WTC11 (cell line): ENCODE data around the gene GART. TPM values are rescaled to one million over a fixed set of nuclear protein-coding genes. Genes with fewer than 3 reads are reported as not detected.
A peak's percentile ranks its signal among the peaks of the same experiment; 100 is the strongest.

Source experiments
- ATAC-seq: fragments of 200-7000 bp; cut with Tn5 transposase; 2 replicates; pipeline ENCODE4 v1.10.0; 2021; ENCODE audit warnings: mild to moderate bottlenecking, moderate library complexity
- CTCF ChIA-PET: fragments of 300-600 bp; sonication (Branson Sonifier 250); formaldehyde crosslinking; loops from one replicate; lab custom pipeline; 2021; ENCODE audit warnings: antibody characterized with exemption; lab: Charles Lee
- POLR2A ChIA-PET: fragments of 350-600 bp; sonication (Branson Sonifier 250); formaldehyde crosslinking; loops from one replicate; lab custom pipeline; 2021; ENCODE audit warnings: antibody characterized with exemption; lab: Charles Lee
- DNase-seq: peaks from one replicate; pipeline ENCODE4 v3.0.0; 2021; ENCODE audit warnings: low spot score
- H3K27ac Mint-ChIP-seq: 2 replicates; pipeline ENCODE4 v1.8.0; 2021; ENCODE audit warnings: mixed read lengths
- H3K27me3 Mint-ChIP-seq: 2 replicates; pipeline ENCODE4 v1.8.0; 2021; ENCODE audit warnings: low read depth, mild to moderate bottlenecking, moderate library complexity, mixed read lengths
- H3K36me3 Mint-ChIP-seq: 2 replicates; pipeline ENCODE4 v1.8.0; 2021; ENCODE audit warnings: mixed read lengths
- H3K4me1 Mint-ChIP-seq: 2 replicates; pipeline ENCODE4 v1.8.0; 2022; ENCODE audit warnings: mixed read lengths
- H3K4me3 Mint-ChIP-seq: 2 replicates; pipeline ENCODE4 v1.8.0; 2021; ENCODE audit warnings: mild to moderate bottlenecking, moderate library complexity, mixed read lengths
- H3K9me3 Mint-ChIP-seq: 2 replicates; pipeline ENCODE4 v1.8.0; 2021; ENCODE audit warnings: mixed read lengths
- ATF3 ChIP-seq: sonication (generic); formaldehyde crosslinking; conservative IDR thresholded peaks from 2 replicates; pipeline ENCODE4 v1.8.1; 2022; ENCODE audit warnings: mild to moderate bottlenecking, missing genetic modification reagents
- CDX4 ChIP-seq: fragments of 250-450 bp; sonication (Bioruptor Pico); IDR thresholded peaks from 2 replicates; pipeline ENCODE4 v1.9.0; 2021; ENCODE audit warnings: moderate library complexity, mild to moderate bottlenecking, inconsistent platforms, borderline replicate concordance
- ELF4 ChIP-seq: sonication (generic); formaldehyde crosslinking; IDR thresholded peaks from 2 replicates; pipeline ENCODE4 v1.8.1; 2022; ENCODE audit warnings: low read depth, mild to moderate bottlenecking, moderate library complexity, missing genetic modification reagents
- EMX1 ChIP-seq: fragments of 250-450 bp; sonication (Bioruptor Pico); IDR thresholded peaks from 2 replicates; pipeline ENCODE4 v1.8.0; 2021; ENCODE audit warnings: mild to moderate bottlenecking
- GABPB1 ChIP-seq: sonication (generic); formaldehyde crosslinking; IDR thresholded peaks from 2 replicates; pipeline ENCODE4 v1.8.1; 2023; ENCODE audit warnings: mild to moderate bottlenecking, missing genetic modification reagents
- GTF2I ChIP-seq: fragments of 250-450 bp; sonication (Bioruptor Pico); conservative IDR thresholded peaks from 2 replicates; pipeline ENCODE4 v1.4.0; 2021; ENCODE audit warnings: mild to moderate bottlenecking
- IRF1 ChIP-seq: sonication (generic); formaldehyde crosslinking; IDR thresholded peaks from 2 replicates; pipeline ENCODE4 v1.8.0; 2023; ENCODE audit warnings: missing genetic modification reagents
- KAT7 ChIP-seq: sonication (generic); formaldehyde crosslinking; IDR thresholded peaks from 2 replicates; pipeline ENCODE4 v1.8.1; 2023; ENCODE audit warnings: missing genetic modification reagents, mild to moderate bottlenecking, borderline replicate concordance
- MAX ChIP-seq: sonication (generic); formaldehyde crosslinking; IDR thresholded peaks from 2 replicates; pipeline ENCODE4 v1.8.0; 2022; ENCODE audit warnings: mild to moderate bottlenecking, missing genetic modification reagents
- MXD4 ChIP-seq: fragments of 250-450 bp; sonication (Bioruptor Pico); IDR thresholded peaks from 2 replicates; pipeline ENCODE4 v1.8.0; 2021; ENCODE audit warnings: mild to moderate bottlenecking, moderate library complexity, borderline replicate concordance
- PRDM15 ChIP-seq: sonication (generic); formaldehyde crosslinking; IDR thresholded peaks from 2 replicates; pipeline ENCODE4 v1.8.0; 2022; ENCODE audit warnings: missing genetic modification reagents
- PRRX2 ChIP-seq: fragments of 250-450 bp; sonication (Bioruptor Pico); IDR thresholded peaks from 2 replicates; pipeline ENCODE4 v1.8.0; 2021; ENCODE audit warnings: mild to moderate bottlenecking
- ZMAT4 ChIP-seq: fragments of 250-450 bp; sonication (Bioruptor Pico); IDR thresholded peaks from 2 replicates; pipeline ENCODE4 v1.9.0; 2021; ENCODE audit warnings: mild to moderate bottlenecking
- ZNF121 ChIP-seq: sonication (generic); formaldehyde crosslinking; IDR thresholded peaks from 2 replicates; pipeline ENCODE4 v1.8.0; 2023; ENCODE audit warnings: missing genetic modification reagents
- ZNF138 ChIP-seq: sonication (generic); formaldehyde crosslinking; conservative IDR thresholded peaks from 2 replicates; pipeline ENCODE4 v1.8.1; 2022; ENCODE audit warnings: mild to moderate bottlenecking, moderate library complexity, missing genetic modification reagents
- ZNF263 ChIP-seq: sonication (generic); formaldehyde crosslinking; IDR thresholded peaks from 2 replicates; pipeline ENCODE4 v1.8.1; 2022; ENCODE audit warnings: low read depth, mild to moderate bottlenecking, moderate library complexity, missing genetic modification reagents
- ZNF671 ChIP-seq: fragments of 250-450 bp; sonication (Bioruptor Pico); IDR thresholded peaks from 2 replicates; pipeline ENCODE4 v1.8.0; 2021; ENCODE audit warnings: mild to moderate bottlenecking
- total RNA-seq: library from RNA; stranded (reverse); gene quantifications from 3 replicates; pipeline ENCODE4 v1.2.3, GENCODE V29; 2021
- TF ChIP-seq, protein P1 (sequence below): sonication (generic); formaldehyde crosslinking; IDR thresholded peaks from 2 replicates; pipeline ENCODE4 v1.8.1; 2022; ENCODE audit warnings: mild to moderate bottlenecking, moderate library complexity, missing genetic modification reagents
- TF ChIP-seq, protein P2 (sequence below): sonication (generic); formaldehyde crosslinking; conservative IDR thresholded peaks from 2 replicates; pipeline ENCODE4 v1.8.1; 2023; ENCODE audit warnings: mild to moderate bottlenecking, low read depth, missing genetic modification reagents, moderate library complexity

Gene GART
- total RNA-seq, 1 experiment from 2014 or later = 223 TPM

GRCh38 chr21:33541105-33541711 lies 709 bp downstream of the GART start:
- Mint-ChIP-seq H3K27ac (peak overlapping the region; percentile 100), H3K36me3 (peaks cover 46% of the 10 kb centered on the region), H3K9me3 (peaks cover 6% of the 10 kb centered on the region), H3K27me3 (no peaks in the 10 kb centered on the region), H3K4me3 (peak overlapping the region; percentile 99), H3K4me1 (peaks cover 22% of the 10 kb centered on the region)
- ChIA-PET POLR2A (interaction anchor here (1.2 kb wide), 1 partner anchor 48 kb away, joined by 3 read pairs; no protein-coding TSS in a partner anchor), CTCF (interaction anchor here (1.5 kb wide), 1 partner anchor 65 kb away, joined by 5 read pairs; no protein-coding TSS in a partner anchor)
- DNase-seq (no peak), ATAC-seq (no peak)
- 0 out of 2 replicates have a peak, but pooled peaks have one; percentile 4 for TF ChIP-seq MAX
- TF ChIP-seq GABPB1 = peak; percentile 73
- TF ChIP-seq ZNF121 (CRISPR knock-in tag) = peak; percentile 84; the same call in 1 of the 2 replicates
- no peak for TF ChIP-seq PRRX2 (CRISPR knock-in tag)

GRCh38 chr21:33540711-33541104 lies 1.2 kb downstream of the GART start:
- peaks cover 46% of the 10 kb centered on the region for H3K36me3 Mint-ChIP-seq
- TF ChIP-seq CDX4 (CRISPR knock-in tag) (no peak), GTF2I (no peak), ZNF138 (CRISPR knock-in tag) (no peak), ZNF121 (CRISPR knock-in tag) (no peak), PRDM15 (CRISPR knock-in tag) (no peak), KAT7 (no peak), ELF4 (CRISPR knock-in tag) (no peak), EMX1 (no peak), ZMAT4 (CRISPR knock-in tag) (no peak), ZNF671 (CRISPR knock-in tag) (no peak), IRF1 (CRISPR knock-in tag) (no peak)
- TF ChIP-seq, protein P1, sequence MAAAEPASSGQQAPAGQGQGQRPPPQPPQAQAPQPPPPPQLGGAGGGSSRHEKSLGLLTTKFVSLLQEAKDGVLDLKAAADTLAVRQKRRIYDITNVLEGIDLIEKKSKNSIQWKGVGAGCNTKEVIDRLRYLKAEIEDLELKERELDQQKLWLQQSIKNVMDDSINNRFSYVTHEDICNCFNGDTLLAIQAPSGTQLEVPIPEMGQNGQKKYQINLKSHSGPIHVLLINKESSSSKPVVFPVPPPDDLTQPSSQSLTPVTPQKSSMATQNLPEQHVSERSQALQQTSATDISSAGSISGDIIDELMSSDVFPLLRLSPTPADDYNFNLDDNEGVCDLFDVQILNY (CRISPR knock-in tag) = no peak
- H3K4me3 Mint-ChIP-seq = peak overlapping the region; percentile 99
- DNase-seq (no peak), ATAC-seq (no peak)
- peak overlapping the region; percentile 91 for H3K27ac Mint-ChIP-seq
- peaks cover 21% of the 10 kb centered on the region for H3K4me1 Mint-ChIP-seq
- ChIA-PET POLR2A (interaction anchor here (1.2 kb wide), 1 partner anchor 48 kb away, joined by 3 read pairs; no protein-coding TSS in a partner anchor), CTCF (interaction anchor here (1.5 kb wide), 1 partner anchor 65 kb away, joined by 5 read pairs; no protein-coding TSS in a partner anchor)
- H3K9me3 Mint-ChIP-seq = peaks cover 6% of the 10 kb centered on the region
- H3K27me3 Mint-ChIP-seq = no peaks in the 10 kb centered on the region

DNA sequence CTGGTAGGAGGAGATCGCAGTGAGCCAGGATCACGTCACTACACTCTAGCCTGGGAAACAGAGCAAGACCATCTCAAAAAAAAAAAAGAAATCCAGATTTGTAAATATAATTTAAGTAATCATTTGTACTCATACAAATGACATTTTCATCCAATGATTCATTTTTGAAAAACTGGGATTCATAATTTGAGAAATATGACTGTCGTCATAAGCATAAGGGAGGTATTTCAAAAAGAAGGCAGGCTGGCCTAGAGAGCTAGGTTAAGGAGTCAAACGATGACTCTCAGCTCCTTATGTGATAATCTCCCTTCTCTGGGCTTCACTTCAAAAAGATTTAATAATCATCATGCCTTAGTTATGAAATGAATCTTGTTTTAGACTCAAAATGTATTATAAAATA lies 2.3 kb downstream of the GART start:
- ChIA-PET POLR2A (no interaction called here), CTCF (no interaction called here)
- 0 out of 2 replicates have a peak overlapping the region, but pooled peaks have one; percentile 99 for H3K4me3 Mint-ChIP-seq
- TF ChIP-seq MAX (no peak), ZNF263 (CRISPR knock-in tag) (no peak), MXD4 (CRISPR knock-in tag) (no peak), ZNF671 (CRISPR knock-in tag) (no peak), ATF3 (no peak)
- TF ChIP-seq, protein P2, sequence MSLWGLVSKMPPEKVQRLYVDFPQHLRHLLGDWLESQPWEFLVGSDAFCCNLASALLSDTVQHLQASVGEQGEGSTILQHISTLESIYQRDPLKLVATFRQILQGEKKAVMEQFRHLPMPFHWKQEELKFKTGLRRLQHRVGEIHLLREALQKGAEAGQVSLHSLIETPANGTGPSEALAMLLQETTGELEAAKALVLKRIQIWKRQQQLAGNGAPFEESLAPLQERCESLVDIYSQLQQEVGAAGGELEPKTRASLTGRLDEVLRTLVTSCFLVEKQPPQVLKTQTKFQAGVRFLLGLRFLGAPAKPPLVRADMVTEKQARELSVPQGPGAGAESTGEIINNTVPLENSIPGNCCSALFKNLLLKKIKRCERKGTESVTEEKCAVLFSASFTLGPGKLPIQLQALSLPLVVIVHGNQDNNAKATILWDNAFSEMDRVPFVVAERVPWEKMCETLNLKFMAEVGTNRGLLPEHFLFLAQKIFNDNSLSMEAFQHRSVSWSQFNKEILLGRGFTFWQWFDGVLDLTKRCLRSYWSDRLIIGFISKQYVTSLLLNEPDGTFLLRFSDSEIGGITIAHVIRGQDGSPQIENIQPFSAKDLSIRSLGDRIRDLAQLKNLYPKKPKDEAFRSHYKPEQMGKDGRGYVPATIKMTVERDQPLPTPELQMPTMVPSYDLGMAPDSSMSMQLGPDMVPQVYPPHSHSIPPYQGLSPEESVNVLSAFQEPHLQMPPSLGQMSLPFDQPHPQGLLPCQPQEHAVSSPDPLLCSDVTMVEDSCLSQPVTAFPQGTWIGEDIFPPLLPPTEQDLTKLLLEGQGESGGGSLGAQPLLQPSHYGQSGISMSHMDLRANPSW (CRISPR knock-in tag) = no peak
- peaks cover 54% of the 10 kb centered on the region for H3K36me3 Mint-ChIP-seq
- H3K27me3 Mint-ChIP-seq = no peaks in the 10 kb centered on the region
- peaks cover 6% of the 10 kb centered on the region for H3K9me3 Mint-ChIP-seq
- H3K4me1 Mint-ChIP-seq = peaks cover 14% of the 10 kb centered on the region
- ATAC-seq (no peak), DNase-seq (no peak)
- no peak overlapping the region for H3K27ac Mint-ChIP-seq
